ENCODE measurements around the gene AKNA. TPM values are rescaled to one million over a fixed set of nuclear protein-coding genes. Genes with fewer than 3 reads are reported as not detected.

Gene AKNA
- total and polyA plus RNA-seq, 3 experiments from 2014 or later: 45.6 to 126 (median 126) TPM

GRCh38 chr9:114400219-114400618, 12.4 kb upstream of the AKNA start:
- peak overlapping the region in 1 of 7 donors; percentile 42 for H3K4me3 Mint-ChIP-seq
- H3K4me1 Mint-ChIP-seq: peaks cover 22 to 26% (median 25%) of the 10 kb centered on the region in 3 donors
- peak overlapping the region in 3 of 8 donors; percentile 55 to 74 (median 60) for H3K27ac Mint-ChIP-seq
- ChIA-PET POLR2A (interaction anchor here (0.6 kb wide), 1 partner anchor 27 kb away, joined by 3 read pairs; no protein-coding TSS in a partner anchor), CTCF (interaction anchor here (0.9 to 2.0 kb wide), 2 partner anchors 10 to 254 kb away, joined by 3 to 9 read pairs; no protein-coding TSS in a partner anchor)
- Histone ChIP-seq H3K4me3 (ENCODE audit: low read length) (no peak overlapping the region), H3K4me1 (ENCODE audit: insufficient read depth, low read length) (peaks cover 23% of the 10 kb centered on the region), H3K27me3 (ENCODE audit: insufficient read depth, low read length, poor library complexity, severe bottlenecking) (no peaks in the 10 kb centered on the region), H3K9me3 (ENCODE audit: low read length) (no peaks in the 10 kb centered on the region), H3K27ac (ENCODE audit: low read depth, low read length) (no peak overlapping the region), H3K36me3 (ENCODE audit: insufficient read depth, low read length) (no peaks in the 10 kb centered on the region)
- H3K27me3 Mint-ChIP-seq: peaks cover 0 to 2% of the 10 kb centered on the region in 2 donors
- H3K36me3 Mint-ChIP-seq: peaks cover 0 to 21% (median 2%) of the 10 kb centered on the region in 3 donors
- no peak for DNase-seq
- no peaks in the 10 kb centered on the region for H3K9me3 Mint-ChIP-seq

GRCh38 chr9:114399381-114399780, 11.6 kb upstream of the AKNA start:
- H3K27me3 ChIP-seq (ENCODE audit: insufficient read depth, low read length, poor library complexity, severe bottlenecking): no peaks in the 10 kb centered on the region
- Mint-ChIP-seq H3K27ac (peak overlapping the region in 5 of 8 donors; percentile 12 to 95 (median 51)), H3K27me3 (peaks cover 0 to 2% of the 10 kb centered on the region in 2 donors), H3K4me1 (peaks cover 29 to 35% (median 33%) of the 10 kb centered on the region in 3 donors), H3K36me3 (peaks cover 0 to 29% (median 2%) of the 10 kb centered on the region in 3 donors), H3K4me3 (peak overlapping the region in 5 of 7 donors; percentile 18 to 99 (median 44)), H3K9me3 (no peaks in the 10 kb centered on the region)
- CTCF ChIA-PET: interaction anchor here (0.9 to 4.9 kb wide), 5 partner anchors 9 to 255 kb away, joined by 3 to 50 read pairs (median 4); partner anchors contain the start of gene AKNA
- H3K4me1 ChIP-seq (ENCODE audit: insufficient read depth, low read length): peaks cover 31% of the 10 kb centered on the region
- no peak for DNase-seq
- H3K9me3 ChIP-seq (ENCODE audit: low read length): no peaks in the 10 kb centered on the region
- POLR2A ChIA-PET: interaction anchor here (0.6 kb wide), 3 partner anchors 13 to 989 kb away, joined by 3 to 6 read pairs (median 4); partner anchors contain the start of genes C9orf43 and POLE3
- no peaks in the 10 kb centered on the region for H3K36me3 ChIP-seq (ENCODE audit: insufficient read depth, low read length)
- no peak overlapping the region for H3K27ac ChIP-seq (ENCODE audit: low read depth, low read length)
- H3K4me3 ChIP-seq (ENCODE audit: low read length): no peak overlapping the region

- Histone ChIP-seq H3K4me3 (ENCODE audit: low read length) (peak overlapping the region; percentile 89), H3K4me1 (ENCODE audit: insufficient read depth, low read length) (peaks cover 45% of the 10 kb centered on the region), H3K27me3 (ENCODE audit: insufficient read depth, low read length, poor library complexity, severe bottlenecking) (no peaks in the 10 kb centered on the region), H3K27ac (ENCODE audit: low read depth, low read length) (peak overlapping the region; percentile 94), H3K9me3 (ENCODE audit: low read length) (no peaks in the 10 kb centered on the region), H3K36me3 (ENCODE audit: insufficient read depth, low read length) (no peaks in the 10 kb centered on the region)
- Mint-ChIP-seq H3K27me3 (peaks cover 0 to 2% of the 10 kb centered on the region in 2 donors), H3K4me1 (peaks cover 36 to 48% (median 43%) of the 10 kb centered on the region in 3 donors), H3K4me3 (peak overlapping the region; percentile 90 to 99 (median 99)), H3K27ac (peak overlapping the region; percentile 95 to 100 (median 97)), H3K9me3 (no peaks in the 10 kb centered on the region), H3K36me3 (peaks cover 0 to 33% (median 5%) of the 10 kb centered on the region in 3 donors)
- peak; percentile 92 to 96 (median 95) for DNase-seq
- ChIA-PET CTCF (interaction anchor here (0.9 to 4.9 kb wide), 7 partner anchors 9 to 256 kb away, joined by 3 to 50 read pairs (median 5); partner anchors contain the start of gene AKNA), POLR2A (interaction anchor here (0.9 to 2.0 kb wide), 5 partner anchors 10 to 59 kb away, joined by 3 to 14 read pairs (median 3); partner anchors contain the start of gene AKNA)
Observed at GRCh38 chr9:114397848-114398605, 10.2 kb upstream of the AKNA start.

GRCh38 chr9:114397219-114397847, 9.6 kb upstream of the AKNA start:
- H3K4me1 ChIP-seq (ENCODE audit: insufficient read depth, low read length): peaks cover 52% of the 10 kb centered on the region
- no peaks in the 10 kb centered on the region for H3K9me3 Mint-ChIP-seq
- ChIA-PET POLR2A (interaction anchor here (0.9 to 2.0 kb wide), 5 partner anchors 9 to 58 kb away, joined by 3 to 14 read pairs (median 3); partner anchors contain the start of gene AKNA), CTCF (interaction anchor here (0.9 to 4.9 kb wide), 6 partner anchors 9 to 256 kb away, joined by 3 to 50 read pairs (median 5); partner anchors contain the start of gene AKNA)
- H3K9me3 ChIP-seq (ENCODE audit: low read length): no peaks in the 10 kb centered on the region
- peaks cover 0 to 34% (median 5%) of the 10 kb centered on the region in 3 donors for H3K36me3 Mint-ChIP-seq
- peaks cover 0 to 2% of the 10 kb centered on the region in 2 donors for H3K27me3 Mint-ChIP-seq
- H3K27me3 ChIP-seq (ENCODE audit: insufficient read depth, low read length, poor library complexity, severe bottlenecking): no peaks in the 10 kb centered on the region
- H3K27ac ChIP-seq (ENCODE audit: low read depth, low read length): peak overlapping the region; percentile 94
- no peaks in the 10 kb centered on the region for H3K36me3 ChIP-seq (ENCODE audit: insufficient read depth, low read length)
- peaks cover 43 to 55% (median 50%) of the 10 kb centered on the region in 3 donors for H3K4me1 Mint-ChIP-seq
- H3K4me3 ChIP-seq (ENCODE audit: low read length): peak overlapping the region; percentile 89
- H3K27ac Mint-ChIP-seq: peak overlapping the region; percentile 95 to 100 (median 97)
- DNase-seq: no peak
- H3K4me3 Mint-ChIP-seq: peak overlapping the region; percentile 90 to 99 (median 99)

GRCh38 chr9:114396558-114397218, 8.9 kb upstream of the AKNA start:
- H3K9me3 ChIP-seq (ENCODE audit: low read length): no peaks in the 10 kb centered on the region
- peak overlapping the region; percentile 94 for H3K27ac ChIP-seq (ENCODE audit: low read depth, low read length)
- DNase-seq: no peak
- Mint-ChIP-seq H3K9me3 (no peaks in the 10 kb centered on the region), H3K4me3 (peak overlapping the region; percentile 90 to 99 (median 99)), H3K36me3 (peaks cover 0 to 34% (median 5%) of the 10 kb centered on the region in 3 donors), H3K4me1 (peaks cover 44 to 62% (median 56%) of the 10 kb centered on the region in 3 donors), H3K27me3 (peaks cover 0 to 2% of the 10 kb centered on the region in 2 donors), H3K27ac (peak overlapping the region; percentile 95 to 100 (median 97))
- H3K4me1 ChIP-seq (ENCODE audit: insufficient read depth, low read length): peaks cover 58% of the 10 kb centered on the region
- CTCF ChIA-PET: interaction anchor here (0.9 to 4.9 kb wide), 10 partner anchors 9 to 257 kb away, joined by 3 to 50 read pairs (median 5); partner anchors contain the start of gene AKNA
- H3K27me3 ChIP-seq (ENCODE audit: insufficient read depth, low read length, poor library complexity, severe bottlenecking): no peaks in the 10 kb centered on the region
- POLR2A ChIA-PET: interaction anchor here (0.9 to 2.0 kb wide), 5 partner anchors 8 to 29 kb away, joined by 3 to 14 read pairs (median 6); partner anchors contain the start of gene AKNA
- H3K4me3 ChIP-seq (ENCODE audit: low read length): no peak overlapping the region
- H3K36me3 ChIP-seq (ENCODE audit: insufficient read depth, low read length): no peaks in the 10 kb centered on the region

- Mint-ChIP-seq H3K4me1 (peaks cover 50 to 69% (median 64%) of the 10 kb centered on the region in 3 donors), H3K9me3 (no peaks in the 10 kb centered on the region), H3K4me3 (peak overlapping the region; percentile 63 to 99 (median 75)), H3K36me3 (peaks cover 0 to 40% (median 5%) of the 10 kb centered on the region in 3 donors), H3K27ac (peak overlapping the region; percentile 24 to 100 (median 89)), H3K27me3 (peaks cover 0 to 2% of the 10 kb centered on the region in 2 donors)
- peak overlapping the region; percentile 42 for H3K4me3 ChIP-seq (ENCODE audit: low read length)
- CTCF ChIA-PET: interaction anchor here (1.0 to 4.9 kb wide), 10 partner anchors 10 to 262 kb away, joined by 3 to 50 read pairs (median 4); partner anchors contain the start of genes AKNA and TEX53
- DNase-seq: no peak
- H3K27me3 ChIP-seq (ENCODE audit: insufficient read depth, low read length, poor library complexity, severe bottlenecking): no peaks in the 10 kb centered on the region
- H3K36me3 ChIP-seq (ENCODE audit: insufficient read depth, low read length): no peaks in the 10 kb centered on the region
- no peaks in the 10 kb centered on the region for H3K9me3 ChIP-seq (ENCODE audit: low read length)
- POLR2A ChIA-PET: interaction anchor here (0.7 to 2.0 kb wide), 5 partner anchors 8 to 192 kb away, joined by 3 to 8 read pairs (median 6); partner anchors contain the start of genes AKNA and ATP6V1G1
- H3K27ac ChIP-seq (ENCODE audit: low read depth, low read length): peak overlapping the region; percentile 7
- peaks cover 67% of the 10 kb centered on the region for H3K4me1 ChIP-seq (ENCODE audit: insufficient read depth, low read length)
Observed at GRCh38 chr9:114395768-114396167, 8.0 kb upstream of the AKNA start.

GRCh38 chr9:114395334-114395617, 7.5 kb upstream of the AKNA start:
- peak overlapping the region; percentile 76 to 100 (median 92) for H3K27ac Mint-ChIP-seq
- no peak for DNase-seq
- peaks cover 55 to 74% (median 68%) of the 10 kb centered on the region in 3 donors for H3K4me1 Mint-ChIP-seq
- H3K9me3 ChIP-seq (ENCODE audit: low read length): no peaks in the 10 kb centered on the region
- H3K27me3 ChIP-seq (ENCODE audit: insufficient read depth, low read length, poor library complexity, severe bottlenecking): no peaks in the 10 kb centered on the region
- H3K4me1 ChIP-seq (ENCODE audit: insufficient read depth, low read length): peaks cover 71% of the 10 kb centered on the region
- ChIA-PET POLR2A (interaction anchor here (0.7 to 2.0 kb wide), 4 partner anchors 8 to 193 kb away, joined by 3 to 8 read pairs (median 6); partner anchors contain the start of genes AKNA and ATP6V1G1), CTCF (interaction anchor here (1.2 to 4.9 kb wide), 10 partner anchors 9 to 262 kb away, joined by 3 to 50 read pairs (median 5); partner anchors contain the start of genes AKNA and TEX53)
- H3K4me3 Mint-ChIP-seq: peak overlapping the region; percentile 63 to 99 (median 75)
- peaks cover 0 to 45% (median 5%) of the 10 kb centered on the region in 3 donors for H3K36me3 Mint-ChIP-seq
- H3K4me3 ChIP-seq (ENCODE audit: low read length): no peak overlapping the region
- H3K27me3 Mint-ChIP-seq: peaks cover 0 to 2% of the 10 kb centered on the region in 2 donors
- H3K36me3 ChIP-seq (ENCODE audit: insufficient read depth, low read length): no peaks in the 10 kb centered on the region
- H3K9me3 Mint-ChIP-seq: no peaks in the 10 kb centered on the region
- H3K27ac ChIP-seq (ENCODE audit: low read depth, low read length): no peak overlapping the region
